OCI-LY3 (cell line): ENCODE measurements around the gene KLHL29.

Experiments
- CTCF ChIP-seq: fragments of 200-600, 300-600 bp; sonication (generic); IDR thresholded peaks from 2 replicates; pipeline ENCODE4 v1.5.1; 2014; ENCODE audit warnings: antibody characterized with exemption, low read length, low read depth
- EZH2phosphoT487 ChIP-seq: fragments of 200-600 bp; shearing (Covaris generic); IDR thresholded peaks from 2 replicates; pipeline ENCODE4 v1.6.1; 2018; ENCODE audit warnings: antibody characterized with exemption, mixed run types, low read depth

GRCh38 chr2:23640711-23641110, 255.7 kb downstream of the KLHL29 start:
- TF ChIP-seq CTCF (no peak), EZH2phosphoT487 (no peak)
